Measurements from ENCODE around the gene CENPL.

GRCh38 chr1:173771560-173771959 is 53.1 kb downstream of the CENPL start:
- TF ChIP-seq, protein P1, sequence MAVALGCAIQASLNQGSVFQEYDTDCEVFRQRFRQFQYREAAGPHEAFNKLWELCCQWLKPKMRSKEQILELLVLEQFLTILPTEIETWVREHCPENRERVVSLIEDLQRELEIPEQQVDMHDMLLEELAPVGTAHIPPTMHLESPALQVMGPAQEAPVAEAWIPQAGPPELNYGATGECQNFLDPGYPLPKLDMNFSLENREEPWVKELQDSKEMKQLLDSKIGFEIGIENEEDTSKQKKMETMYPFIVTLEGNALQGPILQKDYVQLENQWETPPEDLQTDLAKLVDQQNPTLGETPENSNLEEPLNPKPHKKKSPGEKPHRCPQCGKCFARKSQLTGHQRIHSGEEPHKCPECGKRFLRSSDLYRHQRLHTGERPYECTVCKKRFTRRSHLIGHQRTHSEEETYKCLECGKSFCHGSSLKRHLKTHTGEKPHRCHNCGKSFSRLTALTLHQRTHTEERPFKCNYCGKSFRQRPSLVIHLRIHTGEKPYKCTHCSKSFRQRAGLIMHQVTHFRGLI (CRISPR knock-in tag; IDR thresholded peaks at IDR 0.05), result no peak
- TF ChIP-seq CHCHD3 (CRISPR knock-in tag; IDR thresholded peaks at IDR 0.05), result no peak
- TF ChIP-seq XRCC3 (IDR thresholded peaks at IDR 0.05), result no peak
- no peak for TF ChIP-seq FOXK1 (CRISPR knock-in tag; IDR thresholded peaks at IDR 0.05; ENCODE audit: borderline replicate concordance)
- TF ChIP-seq, protein P2, sequence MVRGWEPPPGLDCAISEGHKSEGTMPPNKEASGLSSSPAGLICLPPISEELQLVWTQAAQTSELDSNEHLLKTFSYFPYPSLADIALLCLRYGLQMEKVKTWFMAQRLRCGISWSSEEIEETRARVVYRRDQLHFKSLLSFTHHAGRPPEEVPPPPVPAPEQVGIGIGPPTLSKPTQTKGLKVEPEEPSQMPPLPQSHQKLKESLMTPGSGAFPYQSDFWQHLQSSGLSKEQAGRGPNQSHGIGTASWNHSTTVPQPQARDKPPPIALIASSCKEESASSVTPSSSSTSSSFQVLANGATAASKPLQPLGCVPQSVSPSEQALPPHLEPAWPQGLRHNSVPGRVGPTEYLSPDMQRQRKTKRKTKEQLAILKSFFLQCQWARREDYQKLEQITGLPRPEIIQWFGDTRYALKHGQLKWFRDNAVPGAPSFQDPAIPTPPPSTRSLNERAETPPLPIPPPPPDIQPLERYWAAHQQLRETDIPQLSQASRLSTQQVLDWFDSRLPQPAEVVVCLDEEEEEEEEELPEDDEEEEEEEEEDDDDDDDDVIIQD (CRISPR knock-in tag; IDR thresholded peaks at IDR 0.05), result no peak
- no peak for TF ChIP-seq POLR2A (conservative IDR thresholded peaks at IDR 0.05)
- TF ChIP-seq RFX5 (IDR thresholded peaks at IDR 0.05; ENCODE audit: low read depth, low read length), result no peak
- TF ChIP-seq ZNF174 (CRISPR knock-in tag; IDR thresholded peaks at IDR 0.05), result no peak
- TF ChIP-seq PHF21A (IDR thresholded peaks at IDR 0.05; ENCODE audit: borderline replicate concordance, low read depth), result no peak
